ENCODE measurements around the gene DLG1. TPM values are rescaled to one million over a fixed set of nuclear protein-coding genes. Genes with fewer than 3 reads are reported as not detected.

The DLG1 gene
- total RNA-seq, 1 experiment from 2014 or later: 89.8 TPM

DNA sequence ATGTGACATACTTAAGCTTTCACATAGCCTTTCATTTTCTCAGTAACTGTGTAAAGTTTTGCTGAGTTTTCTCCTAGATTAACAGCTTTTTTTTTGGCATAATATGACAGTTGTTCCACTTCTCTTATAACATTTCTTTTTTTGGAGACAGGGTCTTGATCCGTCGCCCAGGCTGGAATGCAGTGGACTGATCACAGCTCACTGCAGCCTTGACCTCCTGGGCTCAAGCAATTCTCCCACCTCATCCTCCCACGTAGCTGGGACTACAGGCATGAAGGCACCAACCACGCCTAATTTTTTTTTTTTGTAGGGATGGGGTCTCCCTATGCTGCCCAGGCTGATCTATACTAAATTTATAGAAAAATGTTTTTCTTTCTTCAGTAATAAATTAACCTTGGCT lies 30.1 kb downstream of the DLG1 start (continued):
- TF ChIP-seq CEBPB (IDR thresholded peaks at IDR 0.05; ENCODE audit: low read depth): no peak

DNA sequence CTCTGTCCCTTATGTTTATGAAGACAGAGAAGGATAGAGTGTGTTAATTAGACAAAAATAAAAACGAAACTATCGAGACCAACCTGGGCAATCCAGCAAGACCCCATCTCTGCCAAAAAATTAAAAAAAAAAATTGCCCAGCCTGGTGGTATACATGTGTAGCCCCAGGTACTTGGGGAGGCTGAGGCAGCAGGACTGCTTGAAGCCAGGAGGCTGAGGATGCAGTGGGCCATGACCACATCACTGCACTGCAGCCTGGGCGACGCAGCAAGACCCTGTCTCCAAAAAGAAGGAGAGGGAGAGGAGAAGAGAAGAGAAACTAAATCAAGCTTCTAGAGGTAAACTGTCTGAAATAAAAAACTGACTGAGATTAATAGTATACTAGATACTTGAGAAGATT lies 32.1 kb downstream of the DLG1 start:
- POLR2A ChIA-PET: no interaction called here
- Histone ChIP-seq H3K4me1 (ENCODE audit: control insufficient read depth in 1 of 2, insufficient read depth in 2 of 2, low read length in 2 of 2) (no peaks in the 10 kb centered on the region), H3K36me3 (ENCODE audit: control insufficient read depth in 1 of 2, insufficient read depth in 2 of 2, low read length in 2 of 2) (no peaks in the 10 kb centered on the region), H2AFZ (ENCODE audit: low read depth, low read length, poor library complexity, severe bottlenecking) (no peak overlapping the region), H3K9me2 (ENCODE audit: insufficient read depth) (no peaks in the 10 kb centered on the region), H3K4me3 (replicated peaks in 1 of 2; ENCODE audit: low read depth in 1 of 2, low read length in 2 of 2) (no peak overlapping the region), H3K27me3 (ENCODE audit: insufficient read depth, low read length) (no peaks in the 10 kb centered on the region), H3K27ac (ENCODE audit: low read depth, low read length) (no peak overlapping the region), H3K9me3 (ENCODE audit: control insufficient read depth in 1 of 2, insufficient read depth in 1 of 2, low read depth in 1 of 2, low read length in 2 of 2) (no peaks in the 10 kb centered on the region), H3K4me2 (ENCODE audit: low read length) (no peak overlapping the region), H3K79me2 (ENCODE audit: insufficient read depth, low read length) (peaks cover 98% of the 10 kb centered on the region), H4K20me1 (ENCODE audit: insufficient read depth) (peaks cover 14% of the 10 kb centered on the region; the same call in 1 of the 2 replicates), H3K9ac (ENCODE audit: low read length) (no peak overlapping the region)
- DNase-seq (ENCODE audit: low read depth, low spot score) (no peak), ATAC-seq (no peak)
- no peak for TF ChIP-seq ZFX (IDR thresholded peaks at IDR 0.05)
- TF ChIP-seq YY1 (IDR thresholded peaks at IDR 0.05; ENCODE audit: extremely low read depth, insufficient replicate concordance, low read depth, low read length): no peak
- no peak for TF ChIP-seq EGR1 (IDR thresholded peaks at IDR 0.05; ENCODE audit: low read depth)
- TF ChIP-seq EZH2phosphoT487 (IDR thresholded peaks at IDR 0.05; ENCODE audit: borderline replicate concordance): no peak
- no peak for TF ChIP-seq JUND (IDR thresholded peaks at IDR 0.05)
- no peak for TF ChIP-seq SRF (IDR thresholded peaks at IDR 0.05; ENCODE audit: low read depth)
- no peak for TF ChIP-seq FOSL1 (IDR thresholded peaks at IDR 0.05; ENCODE audit: low read depth)
- TF ChIP-seq, protein P1, sequence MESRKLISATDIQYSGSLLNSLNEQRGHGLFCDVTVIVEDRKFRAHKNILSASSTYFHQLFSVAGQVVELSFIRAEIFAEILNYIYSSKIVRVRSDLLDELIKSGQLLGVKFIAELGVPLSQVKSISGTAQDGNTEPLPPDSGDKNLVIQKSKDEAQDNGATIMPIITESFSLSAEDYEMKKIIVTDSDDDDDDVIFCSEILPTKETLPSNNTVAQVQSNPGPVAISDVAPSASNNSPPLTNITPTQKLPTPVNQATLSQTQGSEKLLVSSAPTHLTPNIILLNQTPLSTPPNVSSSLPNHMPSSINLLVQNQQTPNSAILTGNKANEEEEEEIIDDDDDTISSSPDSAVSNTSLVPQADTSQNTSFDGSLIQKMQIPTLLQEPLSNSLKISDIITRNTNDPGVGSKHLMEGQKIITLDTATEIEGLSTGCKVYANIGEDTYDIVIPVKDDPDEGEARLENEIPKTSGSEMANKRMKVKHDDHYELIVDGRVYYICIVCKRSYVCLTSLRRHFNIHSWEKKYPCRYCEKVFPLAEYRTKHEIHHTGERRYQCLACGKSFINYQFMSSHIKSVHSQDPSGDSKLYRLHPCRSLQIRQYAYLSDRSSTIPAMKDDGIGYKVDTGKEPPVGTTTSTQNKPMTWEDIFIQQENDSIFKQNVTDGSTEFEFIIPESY (IDR thresholded peaks at IDR 0.05; ENCODE audit: extremely low read depth, insufficient replicate concordance, low read length): no peak
- no peak for TF ChIP-seq ELF1 (IDR thresholded peaks at IDR 0.05; ENCODE audit: borderline replicate concordance, low read depth)
- no peak for TF ChIP-seq RAD21 (IDR thresholded peaks at IDR 0.05; ENCODE audit: low read depth)
- no peak for TF ChIP-seq CBX3 (IDR thresholded peaks at IDR 0.05; ENCODE audit: low read depth)
- RAD21 ChIA-PET (ENCODE audit: low non-redundant PET in 1 of 2, low total read pairs in 2 of 2, uncharacterized antibody in 2 of 2, unreplicated experiment in 2 of 2): no interaction called here
- no TSS peak for BruUV-seq (replicated peaks)
- CTCF ChIA-PET: no interaction called here
- intact Hi-C loops (cut with micrococcal nuclease): no loop called here

All from HCT116 (cell line).